DND-41 (cell line): ENCODE results near the gene BTBD10.

Source experiments
- ATAC-seq: fragments of 200-7000 bp; cut with Tn5 transposase; 3 replicates; pipeline ENCODE4 v1.9.1; 2021; ENCODE audit warnings: low read depth; ENCODE audit not compliant: insufficient read depth
- DNase-seq: peaks from one replicate; pipeline ENCODE4 v3.0.0-alpha.2; 2020
- H2AFZ ChIP-seq: 2 replicates; pipeline ENCODE4 v1.6.0; 2012; ENCODE audit warnings: low read depth, low read length
- H3K27ac ChIP-seq: 2 replicates; pipeline ENCODE4 v1.5.1; 2012; ENCODE audit warnings: low read length, inconsistent platforms
- H3K27me3 ChIP-seq: fragments of 200-600 bp; sonication (generic); 2 replicates; pipeline ENCODE4 v1.6.0; 2012; ENCODE audit warnings: low read length, mild to moderate bottlenecking, inconsistent platforms; ENCODE audit not compliant: insufficient read depth, poor library complexity
- H3K36me3 ChIP-seq: 2 replicates; pipeline ENCODE4 v1.5.1; 2012; ENCODE audit warnings: low read length, inconsistent platforms; ENCODE audit not compliant: insufficient read depth
- H3K4me1 ChIP-seq: 2 replicates; pipeline ENCODE4 v1.5.1; 2012; ENCODE audit warnings: mild to moderate bottlenecking, low read length; ENCODE audit not compliant: insufficient read depth
- H3K4me2 ChIP-seq: 2 replicates; pipeline ENCODE4 v1.6.0; 2012; ENCODE audit warnings: mild to moderate bottlenecking, moderate library complexity, low read length, inconsistent platforms; ENCODE audit not compliant: insufficient read depth
- H3K4me3 ChIP-seq, 2 experiments: fragments of 200-600 bp in 1 of 2; shearing (Covaris generic) in 1 of 2; 2 replicates each; pipeline ENCODE4 v1.5.1; 2012 to 2016; ENCODE audit warnings: inconsistent platforms in 2 of 2, low read length in 2 of 2, mild to moderate bottlenecking in 2 of 2, low read depth in 1 of 2, moderate library complexity in 1 of 2
- H3K79me2 ChIP-seq: 2 replicates; pipeline ENCODE4 v1.6.0; 2012; ENCODE audit warnings: low read length, inconsistent platforms; ENCODE audit not compliant: insufficient read depth
- H3K9ac ChIP-seq: 2 replicates; pipeline ENCODE4 v1.6.0; 2012; ENCODE audit warnings: low read depth, mild to moderate bottlenecking, inconsistent platforms, low read length, moderate library complexity
- H3K9me3 ChIP-seq: 2 replicates; pipeline ENCODE4 v1.5.1; 2012; ENCODE audit warnings: low read length, moderate library complexity, mild to moderate bottlenecking, inconsistent platforms; ENCODE audit not compliant: insufficient read depth, severe bottlenecking
- H4K20me1 ChIP-seq: 2 replicates; pipeline ENCODE4 v1.6.0; 2012; ENCODE audit warnings: low read length; ENCODE audit not compliant: insufficient read depth
- EZH2 ChIP-seq: IDR thresholded peaks from 3 replicates; pipeline ENCODE4 v1.6.1; 2012; ENCODE audit warnings: borderline replicate concordance, low read depth, mild to moderate bottlenecking, moderate library complexity, low read length, inconsistent platforms; ENCODE audit not compliant: severe bottlenecking
- TF ChIP-seq, protein P1 (sequence below): IDR thresholded peaks from 2 replicates; pipeline ENCODE4 v1.5.1; 2012; ENCODE audit warnings: borderline replicate concordance, low read length, moderate library complexity, mild to moderate bottlenecking; ENCODE audit not compliant: poor library complexity, severe bottlenecking; ENCODE audit errors: extremely low read depth

The BTBD10 gene

DNA sequence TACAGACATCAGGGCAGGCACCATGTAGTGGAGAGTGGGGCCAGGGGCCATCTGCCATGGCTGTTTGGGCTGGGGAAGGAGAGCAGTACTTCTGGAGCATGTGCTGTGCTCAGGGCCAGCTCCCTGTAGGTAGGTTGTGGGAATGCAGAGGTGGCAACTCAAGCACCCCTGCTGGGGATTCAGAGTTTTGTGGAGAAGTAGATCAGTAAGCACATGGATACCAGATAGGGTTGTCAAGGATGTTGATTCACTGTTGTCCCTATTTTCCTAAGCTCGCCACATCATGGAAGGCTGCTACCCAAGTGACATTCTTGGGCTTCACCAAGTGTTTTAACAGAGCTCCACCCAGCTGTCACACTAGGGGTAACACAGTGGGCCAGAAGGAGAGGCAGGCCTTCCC lies 118.2 kb downstream of the BTBD10 start:
- peaks cover 46% of the 10 kb centered on the region for H4K20me1 ChIP-seq
- ATAC-seq, result no peak
- TF ChIP-seq EZH2, result no peak
- TF ChIP-seq, protein P1, sequence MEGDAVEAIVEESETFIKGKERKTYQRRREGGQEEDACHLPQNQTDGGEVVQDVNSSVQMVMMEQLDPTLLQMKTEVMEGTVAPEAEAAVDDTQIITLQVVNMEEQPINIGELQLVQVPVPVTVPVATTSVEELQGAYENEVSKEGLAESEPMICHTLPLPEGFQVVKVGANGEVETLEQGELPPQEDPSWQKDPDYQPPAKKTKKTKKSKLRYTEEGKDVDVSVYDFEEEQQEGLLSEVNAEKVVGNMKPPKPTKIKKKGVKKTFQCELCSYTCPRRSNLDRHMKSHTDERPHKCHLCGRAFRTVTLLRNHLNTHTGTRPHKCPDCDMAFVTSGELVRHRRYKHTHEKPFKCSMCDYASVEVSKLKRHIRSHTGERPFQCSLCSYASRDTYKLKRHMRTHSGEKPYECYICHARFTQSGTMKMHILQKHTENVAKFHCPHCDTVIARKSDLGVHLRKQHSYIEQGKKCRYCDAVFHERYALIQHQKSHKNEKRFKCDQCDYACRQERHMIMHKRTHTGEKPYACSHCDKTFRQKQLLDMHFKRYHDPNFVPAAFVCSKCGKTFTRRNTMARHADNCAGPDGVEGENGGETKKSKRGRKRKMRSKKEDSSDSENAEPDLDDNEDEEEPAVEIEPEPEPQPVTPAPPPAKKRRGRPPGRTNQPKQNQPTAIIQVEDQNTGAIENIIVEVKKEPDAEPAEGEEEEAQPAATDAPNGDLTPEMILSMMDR, result no peak

DNA sequence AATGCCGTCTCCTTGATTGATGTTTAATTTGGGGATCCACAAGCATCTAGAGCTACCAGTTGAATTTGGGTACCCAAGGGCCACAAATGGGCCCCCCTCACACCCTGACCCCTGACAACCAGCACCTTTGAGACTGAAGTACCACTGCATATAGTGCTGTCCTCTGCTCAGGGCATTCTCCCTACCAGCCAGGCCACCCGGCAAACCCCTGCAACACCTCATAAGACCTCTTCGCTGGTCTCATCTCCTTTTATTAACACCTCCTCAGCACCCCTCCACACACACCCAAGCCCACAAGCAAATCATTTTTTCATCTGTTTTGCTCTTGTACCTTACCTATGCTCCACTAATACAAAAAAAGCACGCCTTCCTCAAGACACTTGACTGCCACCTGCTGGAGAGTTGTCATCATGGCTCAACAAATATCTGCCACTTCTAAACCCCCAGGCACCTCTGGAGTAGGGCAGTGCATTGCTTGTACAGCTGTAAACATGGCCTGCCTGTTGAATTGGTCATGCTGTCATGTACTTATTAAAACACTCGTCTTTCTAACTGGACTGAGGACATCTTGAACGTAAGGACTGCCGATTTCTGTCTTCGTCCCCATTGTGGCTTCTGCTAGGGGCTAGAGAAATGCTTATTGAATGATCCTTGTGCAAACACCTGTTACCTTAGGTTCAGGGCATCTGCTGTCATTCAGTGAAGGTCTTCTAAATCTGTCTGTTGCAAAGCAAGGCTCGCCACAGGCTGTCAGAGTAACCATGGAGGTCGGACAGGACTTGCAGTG lies 118.9 kb downstream of the BTBD10 start:
- no peak overlapping the region for H3K27ac ChIP-seq
- DNase-seq (peak; percentile 77), ATAC-seq (peak; percentile 82)
- H4K20me1 ChIP-seq, result peaks cover 46% of the 10 kb centered on the region
- TF ChIP-seq EZH2, result no peak
- TF ChIP-seq, protein P1, result peak; percentile 91
- peaks cover 3% of the 10 kb centered on the region for H3K79me2 ChIP-seq
- H3K27me3 ChIP-seq, result no peaks in the 10 kb centered on the region
- no peaks in the 10 kb centered on the region for H3K9me3 ChIP-seq
- H3K4me3 ChIP-seq, result no peak overlapping the region
- H2AFZ ChIP-seq, result no peak overlapping the region
- H3K4me2 ChIP-seq, result no peak overlapping the region
- no peak overlapping the region for H3K9ac ChIP-seq
- H3K36me3 ChIP-seq, result no peaks in the 10 kb centered on the region
- peaks cover under 1% of the 10 kb centered on the region; the same call in 1 of the 2 replicates for H3K4me1 ChIP-seq

More for the DNA sequence above, 118.2 kb downstream of the BTBD10 start:
- no peak overlapping the region for H3K4me3 ChIP-seq
- no peaks in the 10 kb centered on the region for H3K4me1 ChIP-seq
- no peak overlapping the region for H2AFZ ChIP-seq
- H3K79me2 ChIP-seq, result no peaks in the 10 kb centered on the region; the same call in 1 of the 2 replicates
- H3K9me3 ChIP-seq, result no peaks in the 10 kb centered on the region
- no peak overlapping the region for H3K4me2 ChIP-seq
- no peak overlapping the region for H3K27ac ChIP-seq
- H3K9ac ChIP-seq, result no peak overlapping the region
- DNase-seq, result no peak
- no peaks in the 10 kb centered on the region for H3K27me3 ChIP-seq
- no peaks in the 10 kb centered on the region for H3K36me3 ChIP-seq

DNA sequence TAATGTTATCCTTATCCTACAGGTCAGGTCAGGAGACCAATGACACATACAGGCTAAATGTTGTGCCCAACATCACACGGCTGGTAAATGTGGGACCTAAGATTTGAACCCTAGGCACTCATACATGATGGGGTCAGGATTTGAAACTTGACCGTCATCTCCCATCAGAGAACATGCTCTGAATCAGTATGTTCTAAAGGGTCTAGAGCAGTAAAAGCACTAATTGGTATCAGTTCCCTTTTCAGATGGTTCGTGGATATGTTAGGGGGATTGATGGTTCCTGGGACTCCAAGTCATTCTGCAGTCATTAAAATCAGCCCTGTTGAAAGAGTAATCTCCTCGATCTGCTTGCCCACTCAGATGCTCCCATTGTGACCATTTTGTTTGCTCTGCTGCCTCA lies 120.0 kb downstream of the BTBD10 start:
- H2AFZ ChIP-seq, result no peak overlapping the region
- TF ChIP-seq EZH2, result no peak
- TF ChIP-seq, protein P1, result no peak
- no peaks in the 10 kb centered on the region for H3K9me3 ChIP-seq
- H3K4me1 ChIP-seq, result peaks cover 11% of the 10 kb centered on the region
- no peaks in the 10 kb centered on the region for H3K36me3 ChIP-seq
- ATAC-seq (no peak), DNase-seq (no peak)
- no peak overlapping the region for H3K4me3 ChIP-seq
- H3K4me2 ChIP-seq, result no peak overlapping the region
- no peak overlapping the region for H3K27ac ChIP-seq
- H3K9ac ChIP-seq, result no peak overlapping the region
- H4K20me1 ChIP-seq, result peaks cover 51% of the 10 kb centered on the region
- H3K27me3 ChIP-seq, result no peaks in the 10 kb centered on the region
- peaks cover 10% of the 10 kb centered on the region for H3K79me2 ChIP-seq
